Measurements from ENCODE around the gene IFNL2.
"Not testable (repeated sequence)": the region's sequence is repeated elsewhere in the genome, so short reads cannot be mapped to it uniquely, and the experiment has no call there.

DNA sequence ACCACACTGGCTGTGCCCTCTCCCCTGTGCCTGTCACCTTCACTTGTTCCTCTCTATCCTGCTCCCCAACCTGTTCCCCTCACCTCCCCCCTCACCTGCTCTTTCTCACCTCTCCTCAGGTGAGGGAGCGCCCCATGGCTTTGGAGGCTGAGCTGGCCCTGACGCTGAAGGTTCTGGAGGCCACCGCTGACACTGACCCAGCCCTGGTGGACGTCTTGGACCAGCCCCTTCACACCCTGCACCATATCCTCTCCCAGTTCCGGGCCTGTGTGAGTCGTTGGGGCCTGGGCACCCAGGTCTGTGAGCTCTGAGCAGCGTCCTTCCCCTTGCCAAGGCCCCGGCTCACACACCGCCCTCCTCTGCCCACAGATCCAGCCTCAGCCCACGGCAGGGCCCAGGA is 1.2 kb downstream of the IFNL2 start:
- TF ChIP-seq, protein P1, sequence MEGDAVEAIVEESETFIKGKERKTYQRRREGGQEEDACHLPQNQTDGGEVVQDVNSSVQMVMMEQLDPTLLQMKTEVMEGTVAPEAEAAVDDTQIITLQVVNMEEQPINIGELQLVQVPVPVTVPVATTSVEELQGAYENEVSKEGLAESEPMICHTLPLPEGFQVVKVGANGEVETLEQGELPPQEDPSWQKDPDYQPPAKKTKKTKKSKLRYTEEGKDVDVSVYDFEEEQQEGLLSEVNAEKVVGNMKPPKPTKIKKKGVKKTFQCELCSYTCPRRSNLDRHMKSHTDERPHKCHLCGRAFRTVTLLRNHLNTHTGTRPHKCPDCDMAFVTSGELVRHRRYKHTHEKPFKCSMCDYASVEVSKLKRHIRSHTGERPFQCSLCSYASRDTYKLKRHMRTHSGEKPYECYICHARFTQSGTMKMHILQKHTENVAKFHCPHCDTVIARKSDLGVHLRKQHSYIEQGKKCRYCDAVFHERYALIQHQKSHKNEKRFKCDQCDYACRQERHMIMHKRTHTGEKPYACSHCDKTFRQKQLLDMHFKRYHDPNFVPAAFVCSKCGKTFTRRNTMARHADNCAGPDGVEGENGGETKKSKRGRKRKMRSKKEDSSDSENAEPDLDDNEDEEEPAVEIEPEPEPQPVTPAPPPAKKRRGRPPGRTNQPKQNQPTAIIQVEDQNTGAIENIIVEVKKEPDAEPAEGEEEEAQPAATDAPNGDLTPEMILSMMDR (conservative IDR thresholded peaks at IDR 0.05; ENCODE audit: low read depth, low read length), result not testable (repeated sequence)
- TF ChIP-seq POLR2A (IDR thresholded peaks at IDR 0.05; ENCODE audit: low read depth, low read length); RCOR1 (IDR thresholded peaks at IDR 0.05; ENCODE audit: insufficient replicate concordance, low read length); RAD21 (IDR thresholded peaks at IDR 0.05; ENCODE audit: low read length); MAFK (IDR thresholded peaks at IDR 0.05; ENCODE audit: low read depth, low read length); NFE2L2 (IDR thresholded peaks at IDR 0.05; ENCODE audit: low read depth, low read length); SMC3 (IDR thresholded peaks at IDR 0.05; ENCODE audit: low read depth, low read length); CEBPB (IDR thresholded peaks at IDR 0.05; ENCODE audit: low read depth, low read length); MAZ (IDR thresholded peaks at IDR 0.05; ENCODE audit: borderline replicate concordance, low read depth, low read length); MXI1 (IDR thresholded peaks at IDR 0.05; ENCODE audit: borderline replicate concordance, low read depth, low read length): not testable (repeated sequence)
- TF ChIP-seq, protein P2, sequence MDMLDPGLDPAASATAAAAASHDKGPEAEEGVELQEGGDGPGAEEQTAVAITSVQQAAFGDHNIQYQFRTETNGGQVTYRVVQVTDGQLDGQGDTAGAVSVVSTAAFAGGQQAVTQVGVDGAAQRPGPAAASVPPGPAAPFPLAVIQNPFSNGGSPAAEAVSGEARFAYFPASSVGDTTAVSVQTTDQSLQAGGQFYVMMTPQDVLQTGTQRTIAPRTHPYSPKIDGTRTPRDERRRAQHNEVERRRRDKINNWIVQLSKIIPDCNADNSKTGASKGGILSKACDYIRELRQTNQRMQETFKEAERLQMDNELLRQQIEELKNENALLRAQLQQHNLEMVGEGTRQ (IDR thresholded peaks at IDR 0.05; ENCODE audit: low read depth, low read length), result not testable (repeated sequence)
